Activated gamma-delta T cell treated with anti-CD3 and anti-CD28 coated beads, Interleukin-2, amount 50 U/mL, for 16 hours (primary cell): ENCODE data around the gene METAP1D.
"Not testable (repeated sequence)": the region's sequence is repeated elsewhere in the genome, so short reads cannot be mapped to it uniquely, and the experiment has no call there.

ENCODE experiments used
- DNase-seq: peaks from one replicate; pipeline ENCODE4 v3.0.0-alpha.2; 2020; ENCODE audit warnings: low read depth

METAP1D gene

DNA sequence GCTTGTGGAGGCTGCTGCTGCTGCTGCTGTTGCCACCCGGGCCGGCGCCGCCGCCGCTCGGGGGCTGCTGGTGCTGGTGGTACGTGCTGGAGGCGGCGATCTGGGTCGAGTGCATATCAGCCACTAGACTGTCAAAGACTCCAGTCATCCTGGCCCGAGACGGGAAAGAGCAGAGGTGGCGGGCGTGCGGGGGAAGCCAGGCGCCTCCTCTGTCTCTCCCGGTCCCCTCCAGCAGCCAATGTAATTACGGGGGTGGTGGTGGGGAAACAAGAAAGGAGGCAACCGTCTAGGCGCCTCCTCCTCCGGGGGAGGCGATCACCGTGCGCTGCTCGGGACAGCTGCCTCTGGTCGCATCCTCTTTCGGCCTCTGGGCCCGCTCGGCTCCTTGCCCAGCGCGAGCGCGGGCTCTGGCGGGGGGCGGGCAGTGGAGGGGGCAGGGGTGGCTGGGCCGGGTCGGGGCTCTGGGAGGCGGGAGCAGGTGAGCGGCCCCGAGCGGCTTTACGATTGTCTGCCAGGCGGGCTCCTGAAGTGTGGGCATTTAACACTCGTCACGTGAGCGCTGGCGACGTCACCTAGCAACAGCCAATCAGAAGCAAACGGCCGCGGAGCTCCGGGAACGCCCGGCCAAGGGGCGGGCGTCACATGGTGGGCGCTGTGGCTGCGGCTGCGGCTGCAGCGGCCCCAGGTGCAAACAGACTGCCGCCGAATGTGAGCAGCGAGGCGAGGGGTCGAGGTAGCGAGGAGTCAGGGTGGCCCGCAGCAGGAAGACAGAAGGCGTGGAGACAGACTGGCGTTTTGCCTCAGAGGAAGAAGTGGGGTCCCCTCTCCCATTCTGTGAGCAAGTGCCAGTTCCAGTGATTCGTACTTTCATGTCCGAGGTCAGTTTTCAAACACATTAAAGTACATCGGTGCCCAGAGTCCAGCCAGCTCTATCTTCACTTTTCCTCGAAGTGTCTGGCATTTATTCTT is 102.9 kb downstream of the METAP1D start, which contains the start of gene DLX2:
DLX2 (minus strand) TSS at position 510 of the 969 bp plus-strand sequence; CDS start at position 148, 362 bp downstream.
- peak; percentile 41 for DNase-seq

DNA sequence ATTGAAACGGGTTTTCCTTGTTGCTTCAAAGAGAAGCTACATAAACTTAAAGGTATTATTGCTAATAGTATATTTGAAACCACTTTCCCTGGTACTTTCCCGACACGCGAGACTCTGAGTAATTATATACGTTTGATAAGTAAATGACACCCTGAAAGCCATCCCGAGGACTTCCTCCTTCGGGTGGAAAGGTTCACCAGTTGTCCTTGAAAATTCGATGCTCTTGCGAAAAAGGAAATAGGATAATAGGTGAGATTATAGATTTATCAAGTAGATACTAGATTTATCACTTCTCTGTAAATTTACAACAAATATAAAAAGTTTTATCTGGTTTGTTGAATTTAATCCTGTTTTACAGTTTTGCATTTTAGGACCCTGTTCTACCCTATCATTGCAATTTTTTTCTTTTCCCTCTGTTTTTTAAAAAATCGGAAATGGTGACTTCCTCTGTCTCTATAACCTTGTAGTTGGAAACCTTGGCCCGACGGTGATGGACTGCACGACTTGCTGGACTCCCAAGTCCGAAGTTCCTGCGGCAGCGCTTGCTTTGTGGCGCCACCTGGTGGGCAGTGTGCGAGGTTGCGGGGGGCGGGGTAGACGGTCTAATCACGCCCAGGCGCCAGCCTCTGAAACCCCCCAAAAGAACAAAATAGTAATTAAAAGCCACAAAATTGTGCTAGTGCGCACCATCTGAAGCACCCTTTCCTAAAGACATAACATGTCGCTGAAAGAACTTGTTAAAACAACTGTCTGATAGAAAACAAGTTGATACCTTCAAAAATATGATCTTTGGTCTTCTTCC is 103.9 kb downstream of the METAP1D start:
- DNase-seq = peak; percentile 66

DNA sequence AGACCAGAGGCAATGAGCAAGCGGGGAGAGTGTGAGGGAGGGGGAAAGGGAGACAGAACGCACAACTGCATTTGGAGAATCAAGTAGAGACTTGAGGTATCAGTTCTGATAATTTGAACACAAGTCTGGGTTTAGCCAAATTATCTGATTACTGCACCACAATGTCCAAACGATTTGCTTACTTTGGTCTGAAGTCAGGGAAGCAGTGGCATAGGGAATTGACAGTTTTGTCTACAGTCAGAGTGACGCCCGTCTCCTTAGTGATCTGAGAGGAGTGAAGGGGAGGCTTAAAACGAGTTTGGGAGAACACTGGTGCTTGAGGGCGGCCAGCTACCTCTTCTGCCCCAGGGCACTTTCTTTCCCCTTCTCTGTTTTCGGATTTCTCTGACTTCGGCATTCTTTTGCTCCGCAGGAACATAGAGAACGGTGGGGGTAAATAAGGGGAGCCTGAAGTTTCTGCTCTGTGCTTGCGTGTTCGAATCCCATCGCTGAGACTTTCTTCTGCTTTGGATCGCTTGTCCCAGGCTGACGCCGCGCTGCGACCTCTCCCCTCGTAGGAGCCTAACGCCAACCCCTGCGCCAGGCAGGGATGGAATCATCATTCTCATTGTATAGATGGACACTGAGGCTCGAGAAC is 105.8 kb downstream of the METAP1D start:
- DNase-seq = no peak

DNA sequence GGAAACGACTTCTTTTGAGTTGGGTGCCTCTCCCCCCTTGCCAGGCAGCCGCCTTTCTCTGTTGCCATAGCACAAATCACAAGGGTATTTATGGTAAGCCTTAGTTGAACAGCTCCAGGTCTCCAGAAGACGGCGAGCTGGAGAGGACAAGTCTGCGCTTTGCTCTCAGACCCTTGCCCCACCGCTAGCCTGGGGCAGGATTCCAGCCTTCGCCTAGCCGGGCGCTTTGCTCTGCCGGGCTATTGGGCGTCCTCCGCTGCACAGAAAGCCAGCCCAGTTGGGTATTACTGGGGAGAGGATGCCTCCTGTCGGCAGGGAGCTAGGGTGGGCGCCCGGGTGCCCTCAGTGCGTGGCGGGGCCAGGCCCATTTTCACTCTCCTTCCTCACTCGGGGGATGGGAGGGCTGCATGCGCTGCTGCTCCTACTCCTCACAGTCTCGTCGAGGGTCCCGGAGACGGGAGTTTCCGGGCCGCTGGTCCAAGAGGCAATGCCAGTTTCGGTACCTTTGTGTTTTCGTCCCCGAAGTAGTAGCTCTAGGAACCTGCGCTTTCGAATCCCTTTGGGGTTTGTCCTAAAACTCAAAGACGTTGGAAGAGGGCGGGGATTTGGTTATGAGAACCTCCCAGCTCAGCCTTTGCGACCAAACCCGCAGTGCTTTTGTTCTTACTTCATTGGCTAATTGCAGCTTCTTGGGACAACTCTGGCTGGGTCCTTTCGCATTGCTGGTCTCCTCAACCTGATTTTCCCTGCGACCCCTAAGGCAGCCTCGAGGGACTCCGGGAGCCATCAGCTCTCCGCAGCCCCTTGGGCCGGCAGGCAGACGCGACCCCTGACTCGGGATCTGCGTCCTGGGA is 106.6 kb downstream of the METAP1D start:
- no peak for DNase-seq

DNA sequence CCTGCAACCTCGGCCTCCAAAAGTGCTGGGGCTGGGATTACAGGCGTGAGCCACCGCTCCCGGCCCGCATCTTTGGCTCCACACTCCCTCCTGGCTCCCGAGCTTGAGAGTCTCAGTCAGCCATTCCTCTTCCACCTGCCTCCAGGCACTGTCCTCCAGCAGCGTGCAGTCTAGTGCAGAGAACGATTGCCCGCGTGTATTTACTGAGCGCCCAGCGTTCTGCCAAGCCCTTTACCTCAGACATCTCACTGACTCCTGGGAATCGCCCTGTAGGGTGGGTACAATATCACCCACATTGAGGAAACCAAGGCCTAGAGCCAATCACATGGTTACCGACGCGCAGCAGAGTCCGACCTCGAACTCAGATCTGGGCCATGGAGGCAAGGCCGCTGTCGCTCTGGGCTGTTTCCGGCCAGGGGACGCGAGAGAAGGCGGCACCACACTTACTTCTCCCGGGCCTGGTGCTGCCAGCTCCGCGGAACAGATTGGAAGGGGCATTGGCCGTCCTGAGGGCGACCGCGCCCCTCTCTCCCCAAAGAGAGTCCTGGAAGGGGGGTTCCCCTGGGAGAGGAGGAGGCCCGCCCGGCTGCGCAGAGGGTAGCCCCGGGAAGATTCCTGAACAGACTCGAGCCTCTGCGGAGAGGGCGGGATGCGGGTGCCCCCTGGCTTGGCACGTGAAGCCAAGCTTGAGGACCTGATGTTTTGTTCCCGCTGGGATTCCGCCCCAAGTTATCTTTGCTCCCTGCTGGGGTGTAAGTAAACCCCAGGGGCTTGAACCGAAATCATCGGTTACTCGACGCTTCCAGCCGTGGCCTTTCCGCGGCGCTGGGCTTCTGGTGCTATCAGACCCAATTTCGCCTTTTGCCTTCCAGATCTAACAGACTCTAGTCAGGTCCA is 108.2 kb downstream of the METAP1D start:
- no peak for DNase-seq

DNA sequence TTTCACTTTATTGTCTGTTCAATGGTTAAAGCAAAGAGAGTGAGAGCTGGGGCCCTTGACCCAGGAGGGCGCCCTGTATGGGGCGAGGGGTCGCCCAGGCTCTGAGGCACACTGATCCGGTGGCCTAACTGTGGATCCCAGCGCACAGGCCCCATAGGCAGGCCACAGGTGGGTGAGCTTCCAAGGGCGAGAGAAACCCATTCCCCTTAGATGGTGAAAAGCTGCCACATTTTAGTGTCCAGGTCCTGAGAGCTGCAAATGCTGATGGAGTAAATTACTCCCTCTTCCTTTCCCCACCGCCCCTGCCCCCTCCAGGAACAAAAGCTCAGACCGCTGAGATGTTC is 108.8 kb downstream of the METAP1D start:
- no peak for DNase-seq

DNA sequence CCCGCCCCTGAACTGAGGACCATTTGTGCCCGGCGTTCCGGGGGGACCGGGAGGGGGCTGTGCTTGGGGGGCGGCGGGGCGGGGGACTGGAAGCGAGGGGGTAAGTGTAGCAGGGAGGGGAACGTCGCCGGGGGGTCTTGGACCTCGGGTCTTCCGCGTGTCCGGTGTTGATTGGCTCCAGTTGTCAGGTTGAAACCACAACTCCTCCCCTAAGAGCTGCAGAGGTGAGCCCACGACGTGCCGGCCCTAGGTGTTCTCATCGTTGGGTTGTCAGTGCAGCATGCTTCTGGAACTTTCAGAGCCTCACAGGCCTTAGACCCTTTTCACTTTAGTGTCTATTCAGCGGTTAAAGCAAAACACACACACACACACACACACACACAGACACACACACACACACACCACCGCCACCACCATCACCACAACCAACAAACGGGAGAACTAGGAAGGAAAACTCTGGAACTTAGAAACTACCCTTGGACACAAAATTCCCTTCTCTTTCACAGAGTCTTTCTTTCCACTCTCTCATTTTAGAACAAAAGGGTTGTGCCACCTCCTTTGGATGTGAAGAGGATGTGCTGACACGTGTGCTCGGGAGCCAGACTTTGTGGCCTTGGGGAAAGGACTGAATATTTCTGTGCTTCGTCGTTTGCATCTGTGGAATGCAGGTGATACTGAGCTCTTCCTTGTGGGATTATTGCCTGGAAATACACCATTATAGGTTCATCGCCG is 109.7 kb downstream of the METAP1D start:
- no peak for DNase-seq

DNA sequence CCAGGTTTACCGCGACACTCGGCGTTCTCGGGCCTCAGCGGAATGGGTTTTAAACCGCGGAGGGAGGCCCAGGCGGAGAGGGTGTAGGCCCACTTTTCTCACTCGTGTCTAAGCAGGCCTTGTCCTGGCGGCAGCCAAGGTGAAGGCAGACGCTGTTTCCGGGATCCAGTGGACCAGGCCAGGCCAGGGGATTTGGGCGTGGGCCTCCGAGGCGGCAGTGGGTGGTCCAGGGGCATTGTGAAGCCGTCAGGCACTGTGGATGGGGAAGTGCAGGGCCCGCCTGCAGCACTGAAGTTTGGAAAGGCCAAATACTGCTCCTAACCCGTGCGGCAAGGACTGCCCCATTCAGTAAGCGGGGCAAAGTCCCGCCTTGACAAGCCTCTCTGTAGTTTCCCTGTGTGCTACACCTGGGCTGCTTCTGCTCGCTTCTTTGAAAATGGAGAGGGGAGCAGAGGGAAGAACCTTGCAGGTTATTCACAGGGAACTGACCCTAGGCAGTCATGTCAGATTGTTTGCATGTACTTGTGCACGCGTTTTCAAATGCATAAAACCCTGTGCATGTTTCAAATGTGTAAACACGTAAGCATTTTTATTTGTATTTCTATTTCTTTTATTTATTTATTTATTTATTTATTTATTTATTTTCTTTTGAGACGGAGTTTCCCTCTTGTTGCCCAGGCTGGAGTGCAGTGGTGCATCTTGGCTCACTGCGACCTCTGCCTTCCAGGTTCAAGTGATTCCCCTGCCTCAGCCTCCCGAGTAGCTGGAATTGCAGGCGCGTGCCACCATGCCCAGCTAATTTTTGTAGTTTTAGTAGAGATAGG is 110.4 kb downstream of the METAP1D start:
- DNase-seq = no peak

DNA sequence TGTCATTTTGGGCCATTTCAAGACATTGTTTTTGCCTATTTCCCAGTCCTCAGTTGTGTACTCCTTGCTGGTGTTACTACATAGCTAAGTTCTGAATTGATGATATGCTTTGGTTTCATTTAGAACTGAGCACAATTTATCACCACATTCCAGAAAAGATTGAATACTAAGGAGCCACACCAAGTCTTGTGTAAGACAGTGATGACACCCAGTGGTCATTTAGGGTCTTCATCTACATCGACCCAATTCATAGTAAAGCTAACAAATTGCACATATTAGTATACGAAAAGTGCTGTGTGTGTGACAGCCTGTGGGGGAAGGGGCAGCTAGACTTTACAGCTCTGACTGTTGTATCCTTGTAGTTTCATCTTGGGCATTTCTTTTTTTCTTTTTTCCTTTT is 113.9 kb downstream of the METAP1D start:
- DNase-seq = no peak

DNA sequence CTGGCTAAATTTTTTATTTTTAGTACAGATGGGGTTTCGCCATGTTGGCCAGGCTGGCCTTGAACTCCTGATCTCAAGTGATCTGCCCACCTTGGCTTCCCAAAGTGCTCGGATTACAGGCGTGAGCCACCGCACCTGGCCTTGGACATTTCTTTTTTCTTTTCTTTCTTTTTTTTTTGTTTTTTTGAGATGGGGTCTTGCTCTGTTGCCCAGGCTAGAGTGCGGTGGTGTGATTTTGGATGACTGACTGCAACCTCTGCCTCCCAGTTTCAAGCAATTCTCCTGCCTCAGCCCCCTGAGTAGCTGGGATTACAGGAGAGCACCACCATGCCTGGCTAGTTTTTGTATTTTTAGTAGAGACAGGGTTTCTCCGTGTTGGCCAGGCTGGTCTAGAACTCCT is 114.4 kb downstream of the METAP1D start:
- not testable (repeated sequence) for DNase-seq

DNA sequence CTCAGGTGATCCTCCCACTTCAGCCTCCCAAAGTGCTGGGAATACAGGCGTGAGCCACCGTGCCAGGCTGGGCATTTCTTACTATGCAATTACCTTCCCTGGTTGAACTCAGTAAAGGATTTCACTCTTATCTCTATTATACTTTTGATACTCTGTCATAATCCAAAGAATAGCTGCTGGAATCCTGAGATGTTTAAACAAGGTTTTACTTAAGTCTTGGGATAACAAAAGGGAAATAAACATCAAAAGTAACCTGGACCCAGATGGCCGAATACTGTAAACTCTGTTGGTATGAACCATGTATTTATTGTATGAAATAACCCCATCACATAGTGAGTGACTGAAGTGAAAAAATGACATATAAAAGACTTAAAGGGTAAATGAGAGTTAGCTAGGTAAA is 114.8 kb downstream of the METAP1D start:
- no peak for DNase-seq

DNA sequence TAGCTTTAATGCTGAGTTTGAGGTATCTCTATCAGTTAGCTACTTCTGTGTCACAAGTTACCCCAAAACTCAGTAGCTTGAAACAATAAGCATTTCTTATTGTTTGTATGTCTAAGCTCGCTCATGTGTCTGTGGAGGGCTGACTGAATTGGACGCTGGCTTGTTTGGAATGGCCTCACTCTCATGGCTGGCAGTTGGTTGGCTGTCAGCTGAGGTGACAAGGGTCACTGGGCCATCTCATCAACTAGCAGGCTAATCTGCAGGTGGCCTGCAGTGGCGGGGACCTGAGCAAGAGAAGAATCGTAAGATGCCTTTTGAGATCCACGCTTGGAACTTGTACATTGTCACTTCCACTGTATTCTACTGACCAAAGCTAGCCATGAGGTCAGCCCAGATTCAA is 116.4 kb downstream of the METAP1D start:
- no peak for DNase-seq

DNA sequence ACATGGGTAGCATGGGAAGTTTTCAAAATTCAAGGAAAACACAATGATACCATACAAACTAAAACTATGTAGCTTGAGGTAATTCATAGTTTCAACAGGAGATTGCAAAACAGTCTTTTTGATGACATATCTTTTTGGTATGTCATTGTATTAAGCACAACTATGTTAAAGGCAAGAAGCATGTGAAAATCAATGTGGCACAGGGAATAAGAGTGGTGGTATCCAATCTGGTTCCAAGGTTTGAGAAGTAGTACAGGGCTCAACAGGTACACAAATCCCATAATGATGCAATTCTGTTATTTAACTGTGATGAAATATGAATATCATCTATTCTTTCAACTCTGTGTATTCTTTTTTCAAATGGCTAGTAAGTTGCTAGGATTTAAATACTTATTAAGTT is 119.3 kb downstream of the METAP1D start:
- no peak for DNase-seq

DNA sequence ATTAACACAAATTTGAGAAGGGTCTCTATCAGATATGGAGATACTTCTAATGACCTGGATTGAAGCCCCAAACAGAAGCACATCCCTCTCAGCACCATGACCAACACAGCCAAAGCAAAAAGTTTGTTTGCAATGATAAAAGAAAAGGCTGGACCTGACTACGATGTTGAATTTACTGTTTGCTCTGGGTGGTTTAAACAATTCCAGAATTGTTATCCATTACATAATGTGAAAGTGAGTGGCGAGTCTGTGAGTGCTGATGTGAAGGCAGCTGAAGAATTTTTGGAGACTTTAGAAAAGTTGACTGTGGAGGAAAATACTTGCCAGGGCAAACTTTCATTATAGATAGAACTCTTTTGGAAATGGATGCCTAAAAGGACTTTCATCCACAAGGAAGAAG is 120.4 kb downstream of the METAP1D start:
- DNase-seq = no peak

DNA sequence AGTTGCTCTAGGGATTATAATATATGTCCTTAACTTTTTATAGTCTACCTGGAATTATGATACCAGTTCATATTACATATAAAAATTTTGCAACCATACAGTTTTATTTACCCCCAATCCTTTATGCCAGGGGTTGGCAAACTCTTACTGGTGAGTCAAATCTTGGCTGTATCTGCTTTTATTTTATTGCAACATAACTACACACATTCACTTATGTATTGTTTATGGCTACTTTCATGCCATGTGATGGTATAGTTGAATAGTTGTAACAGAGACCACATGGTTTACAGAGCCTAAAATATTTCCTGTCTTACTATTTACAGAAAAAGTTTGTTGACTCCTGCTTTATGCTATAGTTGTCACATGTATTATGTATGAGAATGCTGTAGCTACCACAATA is 128.7 kb downstream of the METAP1D start:
- DNase-seq = no peak

DNA sequence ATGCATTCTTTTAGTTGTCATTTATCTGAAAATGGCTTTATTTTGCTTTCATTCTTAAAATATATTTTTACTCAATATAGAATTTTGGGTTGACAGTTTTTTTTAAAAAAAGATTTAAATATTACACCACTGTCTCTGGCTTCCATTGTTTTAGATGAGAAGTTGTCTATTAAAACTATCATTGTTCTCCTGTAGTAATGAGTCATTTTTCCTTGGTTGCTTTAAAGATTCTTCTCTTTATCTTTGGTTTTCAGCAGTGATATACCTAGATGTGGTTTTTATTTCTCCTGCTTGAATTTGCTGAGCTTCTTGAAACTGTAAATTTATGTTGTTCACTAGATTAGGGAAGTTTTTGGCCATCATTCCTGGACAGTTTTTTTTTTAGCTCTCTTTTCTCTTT is 129.7 kb downstream of the METAP1D start:
- no peak for DNase-seq
